Neural cell (in vitro differentiated cells): ENCODE data around the gene CCNJL. TPM values are rescaled to one million over a fixed set of nuclear protein-coding genes. Genes with fewer than 3 reads are reported as not detected.

ENCODE experiments used
- H2AFZ ChIP-seq: fragments of 200-600, 300-800 bp; sonication (generic), shearing (Covaris generic); 2 replicates; pipeline ENCODE4 v1.6.0; 2014; ENCODE audit warnings: low read depth, mild to moderate bottlenecking, antibody characterized with exemption, low read length, moderate library complexity
- H3F3A ChIP-seq: fragments of 200-600 bp; shearing (Covaris generic); 2 replicates; pipeline ENCODE4 v1.6.1; 2016; ENCODE audit warnings: mild to moderate bottlenecking, moderate library complexity, mixed read lengths, antibody characterized with exemption, low read length; ENCODE audit not compliant: insufficient read depth, poor library complexity, severe bottlenecking
- H3K27ac ChIP-seq: fragments of 200-600, 300-800 bp; sonication (generic), shearing (Covaris generic); 2 replicates; pipeline ENCODE4 v1.5.1; 2014; ENCODE audit warnings: mild to moderate bottlenecking, low read length, moderate library complexity
- H3K27me3 ChIP-seq: fragments of 300-800, 200-600 bp; sonication (generic), shearing (Covaris generic); 2 replicates; pipeline ENCODE4 v1.6.0; 2014; ENCODE audit warnings: mild to moderate bottlenecking, low read depth, low read length, moderate library complexity; ENCODE audit not compliant: insufficient read depth
- H3K36me3 ChIP-seq: fragments of 300-800, 200-600 bp; sonication (generic), shearing (Covaris generic); 2 replicates; pipeline ENCODE4 v1.5.1; 2014; ENCODE audit warnings: mild to moderate bottlenecking, antibody characterized with exemption, low read length, moderate library complexity; ENCODE audit not compliant: insufficient read depth
- H3K4me2 ChIP-seq: fragments of 300-800, 200-600 bp; sonication (generic), shearing (Covaris generic); 2 replicates; pipeline ENCODE4 v1.6.0; 2014; ENCODE audit warnings: mild to moderate bottlenecking, low read length
- H3K4me3 ChIP-seq: fragments of 300-800, 200-600 bp; sonication (generic), shearing (Covaris generic); 2 replicates; pipeline ENCODE4 v1.5.1; 2014; ENCODE audit warnings: mild to moderate bottlenecking, low read length, moderate library complexity
- H3K79me2 ChIP-seq: fragments of 200-600 bp; shearing (Covaris generic); replicated peaks from 2 replicates; pipeline ENCODE4 v1.6.0; 2014; ENCODE audit warnings: mild to moderate bottlenecking, low read length, moderate library complexity; ENCODE audit not compliant: insufficient read depth
- H3K9ac ChIP-seq: fragments of 300-800, 200-600 bp; sonication (generic), shearing (Covaris generic); 2 replicates; pipeline ENCODE4 v1.6.1; 2016; ENCODE audit warnings: mild to moderate bottlenecking, low read length, mixed read lengths
- H3K9me2 ChIP-seq: fragments of 200-600 bp; shearing (Covaris generic); 2 replicates; pipeline ENCODE4 v1.6.1; 2016; ENCODE audit warnings: mild to moderate bottlenecking, low read length, mixed read lengths; ENCODE audit not compliant: insufficient read depth
- H3K9me3 ChIP-seq: fragments of 200-600, 300-800 bp; sonication (generic), shearing (Covaris generic); 2 replicates; pipeline ENCODE4 v1.6.1; 2016; ENCODE audit warnings: mild to moderate bottlenecking, mixed run types, low read length, moderate library complexity, mixed read lengths
- H4K20me1 ChIP-seq: fragments of 200-600 bp; shearing (Covaris generic); 2 replicates; pipeline ENCODE4 v1.6.1; 2016; ENCODE audit warnings: mild to moderate bottlenecking, mixed run types; ENCODE audit not compliant: insufficient read depth
- EP300 ChIP-seq: fragments of 450-650 bp; conservative IDR thresholded peaks from 2 replicates; pipeline ENCODE4 v1.6.1; 2014; ENCODE audit warnings: antibody characterized with exemption, mild to moderate bottlenecking, moderate library complexity; ENCODE audit not compliant: poor library complexity, severe bottlenecking
- EZH2 ChIP-seq: fragments of 200-600, 300-800 bp; shearing (Covaris generic), sonication (generic); IDR thresholded peaks from 2 replicates; pipeline ENCODE4 v1.6.1; 2014; ENCODE audit warnings: antibody characterized with exemption, low read length, borderline replicate concordance, mild to moderate bottlenecking; ENCODE audit not compliant: insufficient read depth, poor library complexity, severe bottlenecking
- MXI1 ChIP-seq: fragments of 450-650 bp; conservative IDR thresholded peaks from 2 replicates; pipeline ENCODE4 v1.6.1; 2014; ENCODE audit warnings: antibody characterized with exemption, mild to moderate bottlenecking; ENCODE audit not compliant: poor library complexity, severe bottlenecking
- POLR2AphosphoS5 ChIP-seq: IDR thresholded peaks from 2 replicates; pipeline ENCODE4 v1.6.1; 2012
- RAD21 ChIP-seq: fragments of 450-650 bp; conservative IDR thresholded peaks from 2 replicates; pipeline ENCODE4 v1.6.1; 2014; ENCODE audit warnings: antibody characterized with exemption, mild to moderate bottlenecking, moderate library complexity
- SMC3 ChIP-seq: fragments of 450-650 bp; conservative IDR thresholded peaks from 2 replicates; pipeline ENCODE4 v1.6.1; 2014; ENCODE audit warnings: antibody characterized with exemption, mild to moderate bottlenecking, moderate library complexity; ENCODE audit not compliant: poor library complexity
- TAF1 ChIP-seq: IDR thresholded peaks from 2 replicates; pipeline ENCODE4 v1.6.1; 2012; ENCODE audit warnings: low read depth
- polyA plus RNA-seq: library from polyadenylated mRNA; depleted of rRNA; stranded (reverse); fragments of >200 nt; gene quantifications from 2 replicates; pipeline ENCODE4 v1.2.3, GENCODE V29; 2014
- TF ChIP-seq, protein P1 (sequence below): IDR thresholded peaks from 2 replicates; pipeline ENCODE4 v1.6.1; 2012; ENCODE audit warnings: borderline replicate concordance
- TF ChIP-seq, protein P2 (sequence below): fragments of 450-650 bp; IDR thresholded peaks from 2 replicates; pipeline ENCODE4 v1.5.1; 2014; ENCODE audit warnings: antibody characterized with exemption, mild to moderate bottlenecking, moderate library complexity; ENCODE audit not compliant: poor library complexity, severe bottlenecking

The CCNJL gene
- polyA plus RNA-seq, 1 donor from 2014 or later: 0.84 TPM

DNA sequence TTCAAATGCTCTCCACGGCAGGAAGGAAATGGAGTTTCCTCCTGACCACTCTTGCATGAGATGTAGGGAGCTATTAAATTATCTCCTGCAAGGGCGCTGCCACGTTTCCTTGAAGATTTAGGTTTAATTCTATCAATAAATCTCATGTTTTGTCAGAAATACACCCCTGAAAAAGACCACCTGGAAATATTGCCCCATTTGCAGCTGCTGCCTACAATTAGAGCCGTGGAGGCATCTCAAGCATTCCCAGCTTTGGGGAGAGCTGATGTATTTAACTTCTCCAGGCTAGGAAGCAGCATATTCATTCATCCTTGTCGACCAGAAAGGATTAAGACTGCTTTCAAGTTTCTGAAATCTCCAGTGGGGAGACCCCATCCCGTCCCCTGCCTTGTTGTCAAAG is 40.5 kb downstream of the CCNJL start:
- H3F3A ChIP-seq: no peaks in the 10 kb centered on the region
- no peak overlapping the region for H3K4me3 ChIP-seq
- H2AFZ ChIP-seq: no peak overlapping the region
- no peaks in the 10 kb centered on the region for H3K9me2 ChIP-seq
- no peak overlapping the region for H3K4me2 ChIP-seq
- H3K9me3 ChIP-seq: no peaks in the 10 kb centered on the region
- H4K20me1 ChIP-seq: no peaks in the 10 kb centered on the region
- H3K36me3 ChIP-seq: no peaks in the 10 kb centered on the region
- no peaks in the 10 kb centered on the region for H3K79me2 ChIP-seq
- no peak overlapping the region for H3K27ac ChIP-seq
- H3K9ac ChIP-seq: no peak overlapping the region
- H3K27me3 ChIP-seq: no peaks in the 10 kb centered on the region
- no peak for TF ChIP-seq RAD21
- TF ChIP-seq, protein P1, sequence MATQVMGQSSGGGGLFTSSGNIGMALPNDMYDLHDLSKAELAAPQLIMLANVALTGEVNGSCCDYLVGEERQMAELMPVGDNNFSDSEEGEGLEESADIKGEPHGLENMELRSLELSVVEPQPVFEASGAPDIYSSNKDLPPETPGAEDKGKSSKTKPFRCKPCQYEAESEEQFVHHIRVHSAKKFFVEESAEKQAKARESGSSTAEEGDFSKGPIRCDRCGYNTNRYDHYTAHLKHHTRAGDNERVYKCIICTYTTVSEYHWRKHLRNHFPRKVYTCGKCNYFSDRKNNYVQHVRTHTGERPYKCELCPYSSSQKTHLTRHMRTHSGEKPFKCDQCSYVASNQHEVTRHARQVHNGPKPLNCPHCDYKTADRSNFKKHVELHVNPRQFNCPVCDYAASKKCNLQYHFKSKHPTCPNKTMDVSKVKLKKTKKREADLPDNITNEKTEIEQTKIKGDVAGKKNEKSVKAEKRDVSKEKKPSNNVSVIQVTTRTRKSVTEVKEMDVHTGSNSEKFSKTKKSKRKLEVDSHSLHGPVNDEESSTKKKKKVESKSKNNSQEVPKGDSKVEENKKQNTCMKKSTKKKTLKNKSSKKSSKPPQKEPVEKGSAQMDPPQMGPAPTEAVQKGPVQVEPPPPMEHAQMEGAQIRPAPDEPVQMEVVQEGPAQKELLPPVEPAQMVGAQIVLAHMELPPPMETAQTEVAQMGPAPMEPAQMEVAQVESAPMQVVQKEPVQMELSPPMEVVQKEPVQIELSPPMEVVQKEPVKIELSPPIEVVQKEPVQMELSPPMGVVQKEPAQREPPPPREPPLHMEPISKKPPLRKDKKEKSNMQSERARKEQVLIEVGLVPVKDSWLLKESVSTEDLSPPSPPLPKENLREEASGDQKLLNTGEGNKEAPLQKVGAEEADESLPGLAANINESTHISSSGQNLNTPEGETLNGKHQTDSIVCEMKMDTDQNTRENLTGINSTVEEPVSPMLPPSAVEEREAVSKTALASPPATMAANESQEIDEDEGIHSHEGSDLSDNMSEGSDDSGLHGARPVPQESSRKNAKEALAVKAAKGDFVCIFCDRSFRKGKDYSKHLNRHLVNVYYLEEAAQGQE: no peak
- TF ChIP-seq POLR2AphosphoS5: no peak
- TF ChIP-seq SMC3: no peak
- TF ChIP-seq MXI1: no peak
- TF ChIP-seq, protein P2, sequence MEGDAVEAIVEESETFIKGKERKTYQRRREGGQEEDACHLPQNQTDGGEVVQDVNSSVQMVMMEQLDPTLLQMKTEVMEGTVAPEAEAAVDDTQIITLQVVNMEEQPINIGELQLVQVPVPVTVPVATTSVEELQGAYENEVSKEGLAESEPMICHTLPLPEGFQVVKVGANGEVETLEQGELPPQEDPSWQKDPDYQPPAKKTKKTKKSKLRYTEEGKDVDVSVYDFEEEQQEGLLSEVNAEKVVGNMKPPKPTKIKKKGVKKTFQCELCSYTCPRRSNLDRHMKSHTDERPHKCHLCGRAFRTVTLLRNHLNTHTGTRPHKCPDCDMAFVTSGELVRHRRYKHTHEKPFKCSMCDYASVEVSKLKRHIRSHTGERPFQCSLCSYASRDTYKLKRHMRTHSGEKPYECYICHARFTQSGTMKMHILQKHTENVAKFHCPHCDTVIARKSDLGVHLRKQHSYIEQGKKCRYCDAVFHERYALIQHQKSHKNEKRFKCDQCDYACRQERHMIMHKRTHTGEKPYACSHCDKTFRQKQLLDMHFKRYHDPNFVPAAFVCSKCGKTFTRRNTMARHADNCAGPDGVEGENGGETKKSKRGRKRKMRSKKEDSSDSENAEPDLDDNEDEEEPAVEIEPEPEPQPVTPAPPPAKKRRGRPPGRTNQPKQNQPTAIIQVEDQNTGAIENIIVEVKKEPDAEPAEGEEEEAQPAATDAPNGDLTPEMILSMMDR: no peak
- no peak for TF ChIP-seq EZH2
- no peak for TF ChIP-seq EP300
- no peak for TF ChIP-seq TAF1

DNA sequence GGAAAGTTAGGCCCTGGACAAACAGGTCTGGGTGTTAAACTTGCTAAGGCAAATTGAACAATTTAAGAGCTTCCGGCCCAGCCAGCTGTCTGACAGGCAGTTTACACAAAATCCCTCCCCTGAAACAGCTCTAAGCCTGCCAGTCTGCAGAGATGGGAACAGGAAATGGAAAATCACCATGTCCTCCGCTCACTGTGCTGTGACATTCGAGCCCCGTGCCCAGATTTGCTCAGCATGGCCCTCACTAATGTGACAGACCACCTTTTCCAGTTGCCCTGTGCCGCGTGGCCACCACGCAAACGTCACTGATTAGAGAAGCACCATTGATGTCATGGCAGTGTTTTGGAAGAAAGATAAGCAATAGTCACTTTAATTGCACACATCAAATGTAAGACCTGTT is 41.0 kb downstream of the CCNJL start:
- Histone ChIP-seq H3K4me2 (no peak overlapping the region), H2AFZ (no peak overlapping the region), H3K36me3 (no peaks in the 10 kb centered on the region), H3K9me2 (no peaks in the 10 kb centered on the region), H3K9ac (no peak overlapping the region), H3K27me3 (no peaks in the 10 kb centered on the region), H3K4me3 (no peak overlapping the region), H3K9me3 (no peaks in the 10 kb centered on the region), H3K79me2 (no peaks in the 10 kb centered on the region), H4K20me1 (no peaks in the 10 kb centered on the region), H3K27ac (no peak overlapping the region), H3F3A (no peaks in the 10 kb centered on the region)
- TF ChIP-seq MXI1: no peak
- no peak for TF ChIP-seq EP300
- TF ChIP-seq POLR2AphosphoS5: no peak
- TF ChIP-seq SMC3: no peak
- TF ChIP-seq, protein P1: no peak
- no peak for TF ChIP-seq RAD21
